LHCN-M2 (cell line): Measurements from ENCODE around the gene PYDC2. TPM values are rescaled to one million over a fixed set of nuclear protein-coding genes. Genes with fewer than 3 reads are reported as not detected.
"Not testable (repeated sequence)": the region's sequence is repeated elsewhere in the genome, so short reads cannot be mapped to it uniquely, and the experiment has no call there.

ENCODE experiments used
- DNase-seq: peaks from one replicate; pipeline ENCODE4 v3.0.0-alpha.2; 2012; ENCODE audit warnings: low read depth
- total RNA-seq: library from RNA; depleted of rRNA; stranded (reverse); fragments of >200 nt; gene quantifications from 2 replicates; pipeline ENCODE4 v1.2.3, GENCODE V29; 2014; rRNA removed

PYDC2 gene
- total RNA-seq, 1 experiment from 2014 or later = not detected

GRCh38 chr3:191470080-191470479, 9.1 kb downstream of the PYDC2 start:
- DNase-seq = no peak

DNA sequence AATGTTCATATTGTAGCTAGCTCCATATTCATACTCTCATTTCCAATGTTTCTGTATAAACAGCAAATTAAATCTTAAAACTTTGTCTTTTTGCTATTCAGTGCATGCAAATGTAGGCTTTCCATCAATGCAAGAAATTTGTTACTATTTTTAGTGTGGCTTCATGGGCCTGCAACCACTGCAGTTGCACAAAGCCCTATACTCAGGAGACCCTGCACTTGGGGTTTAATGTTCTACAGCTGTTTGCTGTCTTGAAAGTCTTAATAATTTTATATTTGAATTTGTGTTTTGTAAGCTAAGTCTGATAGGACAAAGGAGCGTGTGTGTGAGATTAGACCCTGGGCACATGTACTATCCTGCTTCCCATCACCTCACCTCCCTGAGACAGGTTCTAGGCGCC, 9.6 kb downstream of the PYDC2 start:
- DNase-seq = no peak

- no peak for DNase-seq
Observed at GRCh38 chr3:191473661-191474198, 12.8 kb downstream of the PYDC2 start.

DNA sequence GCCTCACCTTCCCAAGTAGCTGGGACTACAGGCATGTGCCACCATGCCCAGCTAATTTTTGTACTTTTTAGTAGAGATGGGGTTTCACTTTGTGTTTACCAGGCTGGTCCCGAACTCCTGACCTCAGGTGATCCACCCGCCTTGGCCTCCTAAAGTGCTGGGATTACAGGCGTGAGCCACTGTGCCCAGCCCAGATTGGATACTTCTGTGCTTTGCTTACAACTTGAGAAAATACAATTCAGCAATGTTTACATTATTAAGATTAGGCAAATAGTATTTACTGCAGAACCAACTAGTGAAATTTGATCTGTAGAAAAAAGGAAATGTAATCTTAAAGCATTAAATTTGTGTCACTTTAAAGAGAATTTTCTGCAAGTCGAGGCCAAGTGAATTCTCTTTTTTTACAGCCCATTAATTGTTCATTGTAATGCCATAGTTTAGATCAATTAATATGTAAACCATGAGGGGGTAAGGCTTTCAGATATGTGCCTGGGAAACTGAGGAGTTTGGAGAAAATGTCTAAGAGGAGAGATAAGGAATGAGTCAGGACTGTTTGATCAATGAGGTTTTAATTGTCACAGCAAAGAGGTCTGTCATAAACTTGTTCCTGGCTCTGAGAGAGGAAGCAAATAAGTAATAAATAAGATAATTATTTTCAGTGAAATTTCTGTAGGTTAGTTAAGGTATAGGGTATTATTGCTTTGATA, 15.3 kb downstream of the PYDC2 start:
- DNase-seq = no peak

DNA sequence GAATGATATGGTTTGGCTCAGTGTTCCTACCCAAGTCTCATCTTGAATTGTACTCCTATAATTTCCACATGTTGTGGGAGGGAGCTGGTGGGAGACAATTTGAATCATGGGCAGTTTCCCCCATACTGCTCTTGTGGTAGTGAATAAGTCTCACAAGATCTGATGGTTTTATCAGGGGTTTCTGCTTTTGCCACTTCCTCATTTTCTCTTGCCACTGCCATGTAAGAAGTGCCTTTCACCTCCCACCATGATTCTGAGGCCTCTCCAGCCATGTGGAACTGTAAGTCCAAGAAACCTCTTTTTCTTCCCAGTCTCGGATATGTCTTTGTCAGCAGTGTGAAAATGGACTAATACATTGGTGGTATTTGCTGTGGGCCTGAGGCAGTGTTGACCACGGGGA, 23.0 kb downstream of the PYDC2 start:
- not testable (repeated sequence) for DNase-seq

- no peak for DNase-seq
Observed at GRCh38 chr3:191484461-191484860, 23.5 kb downstream of the PYDC2 start.

DNA sequence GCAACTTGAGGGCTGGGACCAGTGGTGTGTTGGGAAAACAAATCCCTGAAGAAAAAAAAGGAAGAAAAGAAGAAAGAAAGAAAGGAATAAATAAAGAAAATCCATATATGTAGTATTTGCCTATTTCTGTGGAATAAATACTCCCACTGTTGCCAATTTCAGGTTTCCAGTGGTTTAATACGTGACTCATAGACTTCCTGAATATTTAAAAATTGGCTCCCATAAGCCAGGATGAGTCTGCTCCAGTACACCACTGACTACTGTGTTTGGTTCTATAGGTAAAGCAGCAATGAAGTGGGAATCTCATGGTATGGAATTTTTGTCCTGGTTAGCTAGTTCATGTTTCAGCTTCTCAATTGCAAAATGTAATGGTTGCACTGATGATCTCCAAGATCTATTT, 31.6 kb downstream of the PYDC2 start:
- DNase-seq = no peak

- DNase-seq = no peak
Observed at GRCh38 chr3:191493336-191493735, 32.4 kb downstream of the PYDC2 start.

DNA sequence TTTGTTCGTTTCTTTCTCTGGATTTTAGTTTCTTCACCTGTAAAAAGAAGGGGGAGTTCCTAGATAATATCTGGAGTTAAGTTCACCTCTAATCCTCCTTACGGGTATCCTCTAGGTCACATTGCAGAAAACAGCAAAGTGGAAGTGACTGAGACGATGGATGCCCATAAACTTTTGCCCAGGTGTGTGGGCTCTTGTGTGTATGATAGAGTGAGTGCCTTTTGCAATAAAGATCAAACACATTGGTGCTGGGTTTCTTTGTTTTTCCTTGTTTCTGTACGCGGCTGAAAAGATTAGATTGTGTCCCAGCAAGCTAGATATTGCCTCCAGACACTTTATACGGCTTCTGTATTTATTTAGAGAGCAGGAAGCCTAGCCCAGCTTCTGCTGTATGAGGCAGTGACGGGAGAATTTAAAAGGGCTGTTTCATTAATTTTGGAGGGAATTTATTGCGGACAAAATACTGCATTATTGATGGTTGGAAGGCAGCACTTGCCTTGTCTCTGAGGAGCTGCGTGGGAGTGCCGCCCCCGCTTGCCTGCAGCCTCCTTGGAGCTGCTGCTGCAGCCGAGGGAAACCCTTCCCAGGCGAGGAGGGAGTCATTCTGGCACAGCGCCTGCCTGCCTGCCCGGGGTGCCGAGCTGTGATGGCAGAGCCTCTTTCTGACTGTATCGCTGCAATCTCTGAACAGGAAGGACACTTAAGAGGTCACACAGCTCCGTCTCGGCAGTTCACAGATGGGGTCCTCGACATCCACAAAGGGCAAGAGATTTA, 38.5 kb downstream of the PYDC2 start:
- DNase-seq = peak; percentile 27

DNA sequence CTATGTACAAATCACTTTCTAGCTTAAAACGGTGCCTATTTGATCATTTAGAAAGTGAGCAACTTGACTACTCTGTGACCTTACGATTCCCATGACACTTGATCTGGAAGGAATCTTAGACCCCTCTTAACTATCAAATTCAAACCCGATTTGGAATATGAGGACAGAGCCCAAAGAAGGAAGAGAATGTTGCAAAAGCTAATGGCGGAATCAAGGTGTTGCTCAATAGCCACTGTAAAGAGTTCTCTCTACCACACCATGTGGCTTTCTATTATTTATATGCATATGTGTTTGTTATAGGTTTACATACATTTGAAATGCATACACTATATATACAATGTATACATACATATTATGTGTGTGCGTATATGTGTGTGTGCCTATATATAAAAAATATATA, 39.9 kb downstream of the PYDC2 start:
- DNase-seq = no peak

- DNase-seq = no peak
Observed at GRCh38 chr3:191502583-191502982, 41.6 kb downstream of the PYDC2 start.

- DNase-seq = no peak
Observed at GRCh38 chr3:191509078-191509477, 48.1 kb downstream of the PYDC2 start.

Other genes with a start within 250 kb of the PYDC2 start
- 86.3 and 89.0 TPM in 2 replicates for gene CCDC50, start 131.8 kb upstream of the PYDC2 start, total RNA-seq
- gene UTS2B, start 130.6 kb upstream of the PYDC2 start, total RNA-seq = 0.26 and 0.57 TPM in 2 replicates